Upper lobe of right lung (tissue), 1 donor: ENCODE measurements around the gene PACSIN1. TPM values are rescaled to one million over a fixed set of nuclear protein-coding genes. Genes with fewer than 3 reads are reported as not detected.
"Not testable (repeated sequence)": the region's sequence is repeated elsewhere in the genome, so short reads cannot be mapped to it uniquely, and the experiment has no call there.

Experiments
- ATAC-seq: fragments of 200-7000 bp; cut with Tn5 transposase; one replicate; pipeline ENCODE4 v1.9.1; 2020; ENCODE audit warnings: mild to moderate bottlenecking, moderate library complexity
- DNase-seq: peaks from one replicate; pipeline ENCODE4 v3.0.0-alpha.2; 2020
- H3K27ac ChIP-seq: fragments of 200-600 bp; one replicate; pipeline ENCODE4 v1.8.0; 2022
- H3K27me3 ChIP-seq: fragments of 200-600 bp; one replicate; pipeline ENCODE4 v1.8.0; 2022; ENCODE audit warnings: mild to moderate bottlenecking
- H3K36me3 ChIP-seq: fragments of 200-600 bp; one replicate; pipeline ENCODE4 v1.8.0; 2022
- H3K4me1 ChIP-seq: fragments of 200-600 bp; one replicate; pipeline ENCODE4 v1.8.0; 2022
- H3K4me3 ChIP-seq: fragments of 200-600 bp; one replicate; pipeline ENCODE4 v1.8.0; 2022; ENCODE audit warnings: mild to moderate bottlenecking
- H3K9me3 ChIP-seq: fragments of 200-600 bp; one replicate; pipeline ENCODE4 v1.8.0; 2022
- CTCF ChIP-seq: fragments of 200-600 bp; IDR thresholded peaks from one replicate; pipeline ENCODE4 v1.8.0; 2022; ENCODE audit warnings: antibody characterized with exemption
- intact Hi-C: fragments of 100-400 bp; cut with DNase I; formaldehyde crosslinking; loops from one replicate; pipeline ENCODE4 v1.11.0; 2022
- total RNA-seq: library from RNA; stranded (reverse); fragmentation: NEBNext Ultra II Directional; extraction: Animal tissue kit (Norgen Biotek cat#: 25700); gene quantifications from one replicate; pipeline ENCODE4 v1.2.1, GENCODE V29; 2021
- donor health status: DM: no; HTN: yes; CAD: no; lungs with severe emphysema.

The PACSIN1 gene
- total RNA-seq, 1 donor from 2014 or later = not detected

GRCh38 chr6:34474754-34475153 is 8.9 kb downstream of the PACSIN1 start:
- Histone ChIP-seq H3K9me3 (no peaks in the 10 kb centered on the region), H3K4me3 (no peak overlapping the region), H3K27ac (no peak overlapping the region), H3K27me3 (no peaks in the 10 kb centered on the region), H3K36me3 (no peaks in the 10 kb centered on the region), H3K4me1 (no peaks in the 10 kb centered on the region)
- intact Hi-C loops = no loop called here
- DNase-seq (no peak), ATAC-seq (no peak)
- TF ChIP-seq CTCF = no peak

DNA sequence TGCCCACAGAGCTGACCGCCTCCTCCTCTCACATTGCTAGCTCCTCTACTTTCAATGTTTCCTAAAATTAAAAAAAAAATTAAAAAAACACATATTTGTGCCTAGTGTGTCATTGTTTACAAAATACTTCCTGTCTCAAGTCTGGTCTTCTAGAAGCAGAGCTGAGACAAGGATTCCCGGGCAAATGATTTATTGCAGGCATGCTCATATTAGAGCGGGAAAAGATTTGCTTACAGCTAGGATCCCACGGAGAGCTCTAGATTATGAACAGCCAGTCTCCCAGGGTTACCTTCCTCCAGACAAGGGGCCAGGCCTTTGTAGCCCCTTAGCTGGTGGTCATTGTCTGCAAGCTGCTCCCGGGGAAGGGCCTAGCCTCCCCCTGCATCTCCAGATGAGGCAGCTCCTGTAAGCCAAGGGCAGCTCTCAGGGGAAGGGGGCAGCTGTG is 9.4 kb downstream of the PACSIN1 start:
- no peak for ATAC-seq
- intact Hi-C loops = no loop called here
- Histone ChIP-seq H3K27me3 (no peaks in the 10 kb centered on the region), H3K9me3 (no peaks in the 10 kb centered on the region), H3K4me1 (no peaks in the 10 kb centered on the region), H3K4me3 (no peak overlapping the region), H3K36me3 (no peaks in the 10 kb centered on the region), H3K27ac (no peak overlapping the region)
- no peak for TF ChIP-seq CTCF
- no peak for DNase-seq

- H3K27ac ChIP-seq = no peak overlapping the region
- TF ChIP-seq CTCF = no peak
- H3K27me3 ChIP-seq = no peaks in the 10 kb centered on the region
- no peaks in the 10 kb centered on the region for H3K9me3 ChIP-seq
- DNase-seq = no peak
- no peak overlapping the region for H3K4me3 ChIP-seq
- H3K36me3 ChIP-seq = no peaks in the 10 kb centered on the region
- intact Hi-C loops = no loop called here
- no peak for ATAC-seq
- no peaks in the 10 kb centered on the region for H3K4me1 ChIP-seq
Observed at GRCh38 chr6:34475767-34476328, 10.0 kb downstream of the PACSIN1 start.

GRCh38 chr6:34476447-34476846 is 10.6 kb downstream of the PACSIN1 start:
- no peak for TF ChIP-seq CTCF
- DNase-seq = no peak
- intact Hi-C loops = no loop called here

GRCh38 chr6:34476921-34477320 is 11.0 kb downstream of the PACSIN1 start:
- ATAC-seq (no peak), DNase-seq (no peak)
- TF ChIP-seq CTCF = no peak
- Histone ChIP-seq H3K27ac (no peak overlapping the region), H3K36me3 (no peaks in the 10 kb centered on the region), H3K4me1 (no peaks in the 10 kb centered on the region), H3K9me3 (no peaks in the 10 kb centered on the region), H3K27me3 (no peaks in the 10 kb centered on the region), H3K4me3 (no peak overlapping the region)
- intact Hi-C loops = no loop called here

More at GRCh38 chr6:34476447-34476846, 10.6 kb downstream of the PACSIN1 start:
- H3K4me3 ChIP-seq = no peak overlapping the region
- no peak for ATAC-seq
- no peaks in the 10 kb centered on the region for H3K4me1 ChIP-seq
- no peaks in the 10 kb centered on the region for H3K9me3 ChIP-seq
- H3K27me3 ChIP-seq = no peaks in the 10 kb centered on the region
- no peaks in the 10 kb centered on the region for H3K36me3 ChIP-seq
- no peak overlapping the region for H3K27ac ChIP-seq

GRCh38 chr6:34478796-34479195 is 12.9 kb downstream of the PACSIN1 start:
- intact Hi-C loops = no loop called here
- Histone ChIP-seq H3K27me3 (no peaks in the 10 kb centered on the region), H3K27ac (no peak overlapping the region), H3K4me3 (no peak overlapping the region), H3K4me1 (no peaks in the 10 kb centered on the region), H3K36me3 (no peaks in the 10 kb centered on the region), H3K9me3 (no peaks in the 10 kb centered on the region)
- DNase-seq = no peak
- no peak for TF ChIP-seq CTCF
- ATAC-seq = no peak

DNA sequence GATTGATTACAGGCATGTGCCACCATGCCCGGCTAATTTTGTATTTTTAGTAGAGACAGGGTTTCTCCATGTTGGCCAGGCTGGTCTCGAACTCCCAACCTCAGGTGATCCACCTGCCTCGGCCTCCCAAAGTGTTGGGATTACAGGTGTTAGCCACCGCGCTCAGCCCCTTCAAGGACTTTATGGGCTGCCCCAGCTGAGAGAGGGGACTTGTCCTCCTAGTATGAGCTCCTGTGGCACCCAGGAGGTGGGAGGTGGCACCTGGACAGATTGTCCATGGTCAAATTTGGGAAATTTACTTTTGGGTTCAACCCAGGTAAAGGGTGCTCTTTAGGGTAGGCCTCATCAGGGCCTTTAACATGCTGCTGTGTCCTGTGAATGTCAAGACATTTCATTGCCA is 17.9 kb downstream of the PACSIN1 start:
- H3K27me3 ChIP-seq, H3K9me3 ChIP-seq: not testable (repeated sequence)

More for the DNA sequence above, 17.9 kb downstream of the PACSIN1 start:
- ATAC-seq, H3K4me3 ChIP-seq, H3K4me1 ChIP-seq, H3K27ac ChIP-seq, intact Hi-C loops, H3K36me3 ChIP-seq: not testable (repeated sequence)
- DNase-seq = peak; percentile 30
